HEK293 (cell line): ENCODE results near the gene COMP.
A peak's percentile ranks its signal among the peaks of the same experiment; 100 is the strongest.

Experiments used
- CTCF ChIA-PET: fragments of 350-600 bp; formaldehyde crosslinking; extraction: SDS; loops from one replicate; lab custom pipeline; 2021; ENCODE audit warnings: antibody characterized with exemption; lab: Yijun Ruan, JAX
- POLR2A ChIA-PET: fragments of 300-600 bp; formaldehyde crosslinking; extraction: SDS; loops from one replicate; lab custom pipeline; 2020; ENCODE audit warnings: antibody characterized with exemption, inconsistent platforms; lab: Yijun Ruan, JAX
- H3K27ac ChIP-seq: fragments of 200-500 bp; sonication (Bioruptor generic); 2 replicates; pipeline ENCODE4 v1.5.1; 2014; ENCODE audit warnings: low read depth, low read length, control low read depth, inconsistent platforms; ENCODE audit errors: extremely low read depth
- H3K36me3 ChIP-seq, 2 experiments: fragments of 200-500 bp in 1 of 2; sonication (Bioruptor generic) in 1 of 2; 1 replicate in 1 of 2; 2 replicates in 1 of 2; pipeline ENCODE4 v1.5.1; 2014 to 2017; ENCODE audit warnings: inconsistent platforms in 2 of 2, low read length in 2 of 2; ENCODE audit not compliant: control insufficient read depth in 2 of 2, insufficient read depth in 1 of 2
- H3K4me1 ChIP-seq: fragments of 200-500 bp; sonication (Bioruptor generic); 2 replicates; pipeline ENCODE4 v1.5.1; 2014; ENCODE audit warnings: mild to moderate bottlenecking, low read length, inconsistent platforms; ENCODE audit not compliant: control insufficient read depth, insufficient read depth
- H3K4me3 ChIP-seq: 2 replicates; pipeline ENCODE4 v1.5.1; 2011; ENCODE audit warnings: low read depth, mild to moderate bottlenecking, control low read depth, low read length, moderate library complexity
- H3K9me3 ChIP-seq: fragments of 200-500 bp; sonication (Bioruptor generic); 2 replicates; pipeline ENCODE4 v1.5.1; 2014; ENCODE audit warnings: low read depth, low read length, inconsistent platforms; ENCODE audit not compliant: control insufficient read depth, insufficient read depth
- EGR2 ChIP-seq: fragments of 450-650 bp; formaldehyde crosslinking; IDR thresholded peaks from 2 replicates; pipeline ENCODE4 v1.5.1; 2016; ENCODE audit warnings: low read depth, missing biosample characterization, missing genetic modification characterization
- INSM2 ChIP-seq: fragments of 450-650 bp; formaldehyde crosslinking; IDR thresholded peaks from 2 replicates; pipeline ENCODE4 v1.5.1; 2016; ENCODE audit warnings: missing biosample characterization, missing genetic modification characterization
- KLF1 ChIP-seq: fragments of 450-650 bp; formaldehyde crosslinking; IDR thresholded peaks from 2 replicates; pipeline ENCODE4 v1.5.1; 2016; ENCODE audit warnings: missing biosample characterization, missing genetic modification characterization
- KLF17 ChIP-seq: fragments of 450-650 bp; formaldehyde crosslinking; IDR thresholded peaks from 2 replicates; pipeline ENCODE4 v1.5.1; 2016; ENCODE audit warnings: missing biosample characterization, missing genetic modification characterization
- SETDB1 ChIP-seq: IDR thresholded peaks from one replicate; pipeline ENCODE4 v1.6.1; 2017; ENCODE audit warnings: mild to moderate bottlenecking, low read length, moderate library complexity, mixed read lengths; ENCODE audit not compliant: insufficient read length
- TRIM28 ChIP-seq: IDR thresholded peaks from 2 replicates; pipeline ENCODE4 v1.6.1; 2011; ENCODE audit warnings: low read length, control low read depth, borderline replicate concordance
- WT1 ChIP-seq: fragments of 450-650 bp; formaldehyde crosslinking; IDR thresholded peaks from 2 replicates; pipeline ENCODE4 v1.5.1; 2016; ENCODE audit warnings: missing biosample characterization, missing genetic modification characterization
- ZBTB17 ChIP-seq: fragments of 450-650 bp; formaldehyde crosslinking; IDR thresholded peaks from 2 replicates; pipeline ENCODE4 v1.5.1; 2016; ENCODE audit warnings: missing biosample characterization, missing genetic modification characterization
- ZFHX2 ChIP-seq: fragments of 450-650 bp; formaldehyde crosslinking; conservative IDR thresholded peaks from 2 replicates; pipeline ENCODE4 v1.5.1; 2016; ENCODE audit warnings: missing biosample characterization, missing genetic modification characterization
- ZNF140 ChIP-seq: fragments of 450-650 bp; formaldehyde crosslinking; IDR thresholded peaks from 2 replicates; pipeline ENCODE4 v1.5.1; 2016; ENCODE audit warnings: missing biosample characterization, missing genetic modification characterization
- ZNF155 ChIP-seq: fragments of 450-650 bp; formaldehyde crosslinking; IDR thresholded peaks from 2 replicates; pipeline ENCODE4 v1.5.1; 2016; ENCODE audit warnings: missing biosample characterization, missing genetic modification characterization
- ZNF366 ChIP-seq: fragments of 450-650 bp; formaldehyde crosslinking; conservative IDR thresholded peaks from 2 replicates; pipeline ENCODE4 v1.5.1; 2016; ENCODE audit warnings: missing biosample characterization, missing genetic modification characterization
- ZNF513 ChIP-seq: fragments of 450-650 bp; IDR thresholded peaks from 2 replicates; pipeline ENCODE4 v1.5.1; 2018; ENCODE audit warnings: missing biosample characterization, missing genetic modification characterization
- ZNF529 ChIP-seq: fragments of 450-650 bp; formaldehyde crosslinking; IDR thresholded peaks from 2 replicates; pipeline ENCODE4 v1.5.1; 2017; ENCODE audit warnings: missing genetic modification characterization, missing biosample characterization; ENCODE audit not compliant: insufficient replicate concordance
- ZNF548 ChIP-seq: fragments of 450-650 bp; formaldehyde crosslinking; IDR thresholded peaks from 2 replicates; pipeline ENCODE4 v1.5.1; 2016; ENCODE audit warnings: missing biosample characterization, missing genetic modification characterization
- ZNF558 ChIP-seq: fragments of 450-650 bp; formaldehyde crosslinking; IDR thresholded peaks from 2 replicates; pipeline ENCODE4 v1.5.1; 2016; ENCODE audit warnings: missing biosample characterization, missing genetic modification characterization

Gene COMP

GRCh38 chr19:18799389-18799970 is 8.4 kb upstream of the COMP start:
- Histone ChIP-seq H3K4me1 (no peaks in the 10 kb centered on the region), H3K27ac (no peak overlapping the region), H3K9me3 (no peaks in the 10 kb centered on the region), H3K36me3 (no peaks in the 10 kb centered on the region), H3K4me3 (no peak overlapping the region)
- CTCF ChIA-PET = no interaction called here
- TF ChIP-seq ZNF155 (tag by site-specific recombination) (no peak), ZBTB17 (tag by site-specific recombination) (peak; percentile 94), ZNF140 (tag by site-specific recombination) (0 out of 2 replicates have a peak, but pooled peaks have one; percentile 13), INSM2 (tag by site-specific recombination) (no peak), TRIM28 (no peak), ZNF513 (tag by site-specific recombination) (no peak), ZNF529 (tag by site-specific recombination) (no peak), SETDB1 (no peak), ZNF366 (tag by site-specific recombination) (peak; percentile 97)
- POLR2A ChIA-PET = no interaction called here

GRCh38 chr19:18798384-18799352 is 7.6 kb upstream of the COMP start:
- POLR2A ChIA-PET = no interaction called here
- Histone ChIP-seq H3K9me3 (no peaks in the 10 kb centered on the region), H3K27ac (no peak overlapping the region), H3K4me1 (no peaks in the 10 kb centered on the region), H3K4me3 (no peak overlapping the region), H3K36me3 (no peaks in the 10 kb centered on the region)
- CTCF ChIA-PET = interaction anchor here (0.6 to 1.1 kb wide), 2 partner anchors 12 to 204 kb away, joined by 3 to 4 read pairs; no protein-coding TSS in a partner anchor
- TF ChIP-seq ZFHX2 (tag by site-specific recombination) = 0 out of 2 replicates have a peak, but pooled peaks have one; percentile 53
- peak; percentile 52; the same call in 1 of the 2 replicates for TF ChIP-seq WT1 (tag by site-specific recombination)
- 0 out of 2 replicates have a peak, but pooled peaks have one; percentile 11 for TF ChIP-seq KLF17 (tag by site-specific recombination)
- TF ChIP-seq KLF1 (tag by site-specific recombination) = peak; percentile 72
- TF ChIP-seq ZNF558 (tag by site-specific recombination) = no peak
- TF ChIP-seq ZNF548 (tag by site-specific recombination) = no peak
- 0 out of 2 replicates have a peak, but pooled peaks have one; percentile 21 for TF ChIP-seq EGR2 (tag by site-specific recombination)
